HepG2 (cell line): ENCODE measurements around the gene ERMP1. TPM values are rescaled to one million over a fixed set of nuclear protein-coding genes. Genes with fewer than 3 reads are reported as not detected.

ENCODE experiments used
- HOXA5 ChIP-seq: sonication (generic); formaldehyde crosslinking; IDR thresholded peaks from 2 replicates; pipeline ENCODE4 v1.4.0; 2020; ENCODE audit warnings: missing genetic modification reagents
- IKZF4 ChIP-seq: sonication (generic); formaldehyde crosslinking; IDR thresholded peaks from 2 replicates; pipeline ENCODE4 v1.5.1; 2020; ENCODE audit warnings: borderline replicate concordance, mild to moderate bottlenecking, low read depth, missing genetic modification reagents; ENCODE audit errors: not compliant biosample characterization
- KLF15 ChIP-seq: sonication (generic); formaldehyde crosslinking; IDR thresholded peaks from 2 replicates; pipeline ENCODE4 v1.8.1; 2023; ENCODE audit warnings: borderline replicate concordance, mild to moderate bottlenecking, inconsistent platforms, missing genetic modification reagents, mixed read lengths
- REPIN1 ChIP-seq: sonication (generic); formaldehyde crosslinking; IDR thresholded peaks from 2 replicates; pipeline ENCODE4 v1.8.0; 2022; ENCODE audit warnings: missing genetic modification reagents, low read depth, mild to moderate bottlenecking, borderline replicate concordance
- RFX5 ChIP-seq: IDR thresholded peaks from 2 replicates; pipeline ENCODE4 v1.6.1; 2011; ENCODE audit warnings: low read depth, low read length, improper control_type of control experiment
- SNAPC2 ChIP-seq: sonication (generic); formaldehyde crosslinking; IDR thresholded peaks from 2 replicates; pipeline ENCODE4 v1.8.1; 2022; ENCODE audit warnings: mild to moderate bottlenecking, missing genetic modification reagents
- SOX13 ChIP-seq, 3 experiments: fragments of 450-650 bp in 1 of 3; sonication (generic) in 1 of 3; formaldehyde crosslinking in 1 of 3; IDR thresholded peaks in 2 of 3; conservative IDR thresholded peaks in 1 of 3; 2 replicates each; pipeline versions ENCODE4 v1.5.0 to v1.6.1; 2016 to 2020; ENCODE audit warnings: antibody characterized with exemption in 1 of 3, mild to moderate bottlenecking in 1 of 3, missing compliant biosample characterization in 1 of 3, missing genetic modification reagents in 1 of 3, moderate library complexity in 1 of 3
- SP2 ChIP-seq: sonication (generic); formaldehyde crosslinking; IDR thresholded peaks from 2 replicates; pipeline ENCODE4 v1.5.1; 2020; ENCODE audit warnings: mild to moderate bottlenecking, missing genetic modification reagents
- WIZ ChIP-seq: sonication (generic); formaldehyde crosslinking; IDR thresholded peaks from 2 replicates; pipeline ENCODE4 v1.5.1; 2020; ENCODE audit warnings: mild to moderate bottlenecking, missing genetic modification reagents
- ZMYM2 ChIP-seq: sonication (generic); formaldehyde crosslinking; IDR thresholded peaks from 2 replicates; pipeline ENCODE4 v1.8.0; 2022; ENCODE audit warnings: mild to moderate bottlenecking, missing genetic modification reagents
- ZNF431 ChIP-seq: sonication (generic); formaldehyde crosslinking; IDR thresholded peaks from 2 replicates; pipeline ENCODE4 v1.9.0; 2022; ENCODE audit warnings: missing genetic modification reagents, low read depth, mild to moderate bottlenecking, borderline replicate concordance
- ZNF556 ChIP-seq: sonication (generic); formaldehyde crosslinking; IDR thresholded peaks from 2 replicates; pipeline ENCODE4 v1.4.0; 2020; ENCODE audit warnings: mild to moderate bottlenecking, missing genetic modification reagents, borderline replicate concordance
- ZNF570 ChIP-seq: sonication (generic); formaldehyde crosslinking; IDR thresholded peaks from 2 replicates; pipeline ENCODE4 v1.4.0; 2020; ENCODE audit warnings: mild to moderate bottlenecking, missing genetic modification reagents, borderline replicate concordance
- polyA plus RNA-seq, 8 experiments: library from polyadenylated mRNA; depleted of rRNA in 3 of 8; stranded (reverse) in 7 of 8; unstranded in 1 of 8; fragments of >200 nt; fragmentation: Illumina TruSeq in 4 of 8; extraction: Trizol in 4 of 8; gene quantifications; 2 replicates each; pipeline versions ENCODE4 v1.2.1 to v1.2.3, GENCODE V29; 2011 to 2016; ENCODE audit warnings: low read depth in 4 of 8, missing spikeins in 1 of 8, mixed read lengths in 1 of 8; ENCODE audit not compliant: insufficient read depth in 1 of 8
- total RNA-seq, 5 experiments: library from RNA; depleted of rRNA; stranded (reverse); fragments of >200 nt; fragmentation: Illumina TruSeq; extraction: Trizol; gene quantifications; 2 replicates each; pipeline ENCODE4 v1.2.3, GENCODE V29; 2016; ENCODE audit warnings: low read depth in 1 of 5
- TF ChIP-seq, protein P1 (sequence below): sonication (generic); formaldehyde crosslinking; conservative IDR thresholded peaks from 2 replicates; pipeline ENCODE4 v1.4.0; 2020; ENCODE audit warnings: missing genetic modification reagents
- TF ChIP-seq, protein P2 (sequence below): sonication (generic); formaldehyde crosslinking; IDR thresholded peaks from 2 replicates; pipeline ENCODE4 v1.5.0; 2020; ENCODE audit warnings: mild to moderate bottlenecking, missing genetic modification reagents, moderate library complexity
- TF ChIP-seq, protein P3 (sequence below): sonication (generic); formaldehyde crosslinking; conservative IDR thresholded peaks from 2 replicates; pipeline ENCODE4 v1.8.0; 2022; ENCODE audit warnings: mild to moderate bottlenecking, moderate library complexity, missing genetic modification reagents
- TF ChIP-seq, protein P4 (sequence below): sonication (generic); formaldehyde crosslinking; IDR thresholded peaks from 2 replicates; pipeline ENCODE4 v1.5.1; 2020; ENCODE audit warnings: mild to moderate bottlenecking, missing genetic modification reagents

ERMP1 gene
- total and polyA plus RNA-seq, 2 of the 13 experiments (the other 11 are each of a cell fraction or from before 2014, with no cell fraction given): 40.9 to 65.4 TPM

DNA sequence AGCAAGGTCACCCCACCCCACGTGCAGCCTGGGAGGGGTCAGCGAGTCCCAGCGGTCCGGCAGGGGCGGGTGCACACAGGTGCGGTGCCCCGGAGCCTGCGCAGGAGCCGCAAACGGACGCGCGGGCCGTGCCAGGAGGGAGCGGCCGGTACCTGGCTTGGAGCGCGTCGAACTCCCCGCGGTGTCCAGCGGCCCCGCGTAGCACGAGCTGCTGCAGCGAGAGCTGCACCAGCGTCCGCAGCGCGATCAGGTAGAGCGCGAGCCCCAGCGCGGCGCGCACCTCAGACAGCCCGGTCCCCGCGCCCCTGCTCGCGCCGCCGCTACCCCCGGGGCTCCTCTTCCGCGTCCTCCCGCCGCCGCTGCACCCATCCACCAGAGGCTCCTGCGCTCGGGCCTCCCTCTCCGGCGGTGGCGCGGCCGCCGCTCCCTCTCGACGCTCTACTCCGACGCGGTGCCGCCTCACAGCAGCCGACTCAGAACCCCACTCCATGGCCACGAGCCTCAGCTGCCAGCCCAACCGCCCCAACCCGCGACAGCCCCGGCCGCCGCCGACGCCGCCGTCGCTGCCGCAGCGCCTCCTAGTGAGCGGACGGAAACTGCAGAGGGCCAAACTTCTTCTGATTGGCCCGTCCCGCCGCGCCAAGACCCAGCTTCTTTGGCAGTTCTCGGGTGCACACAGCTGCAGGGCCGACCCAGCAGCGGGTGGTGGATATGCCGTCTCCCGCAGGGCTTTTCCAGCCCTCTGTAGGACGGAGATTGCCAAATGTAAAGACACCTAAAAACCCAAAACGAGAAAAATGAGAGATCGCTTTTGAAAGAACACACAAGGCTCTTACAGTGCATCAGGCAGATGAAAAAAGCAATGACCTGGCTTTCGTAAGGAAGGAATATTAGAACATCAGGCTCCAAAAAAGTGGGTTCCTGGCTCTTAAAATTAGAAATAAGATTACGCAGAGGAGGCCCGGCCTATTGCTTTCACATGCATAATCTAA is at the start of gene ERMP1 (continued):
- 0 out of 2 replicates have a peak, but pooled peaks have one; percentile 67 for TF ChIP-seq ZNF431 (CRISPR knock-in tag)
- no peak for TF ChIP-seq KLF15 (CRISPR knock-in tag)
- TF ChIP-seq, protein P1, sequence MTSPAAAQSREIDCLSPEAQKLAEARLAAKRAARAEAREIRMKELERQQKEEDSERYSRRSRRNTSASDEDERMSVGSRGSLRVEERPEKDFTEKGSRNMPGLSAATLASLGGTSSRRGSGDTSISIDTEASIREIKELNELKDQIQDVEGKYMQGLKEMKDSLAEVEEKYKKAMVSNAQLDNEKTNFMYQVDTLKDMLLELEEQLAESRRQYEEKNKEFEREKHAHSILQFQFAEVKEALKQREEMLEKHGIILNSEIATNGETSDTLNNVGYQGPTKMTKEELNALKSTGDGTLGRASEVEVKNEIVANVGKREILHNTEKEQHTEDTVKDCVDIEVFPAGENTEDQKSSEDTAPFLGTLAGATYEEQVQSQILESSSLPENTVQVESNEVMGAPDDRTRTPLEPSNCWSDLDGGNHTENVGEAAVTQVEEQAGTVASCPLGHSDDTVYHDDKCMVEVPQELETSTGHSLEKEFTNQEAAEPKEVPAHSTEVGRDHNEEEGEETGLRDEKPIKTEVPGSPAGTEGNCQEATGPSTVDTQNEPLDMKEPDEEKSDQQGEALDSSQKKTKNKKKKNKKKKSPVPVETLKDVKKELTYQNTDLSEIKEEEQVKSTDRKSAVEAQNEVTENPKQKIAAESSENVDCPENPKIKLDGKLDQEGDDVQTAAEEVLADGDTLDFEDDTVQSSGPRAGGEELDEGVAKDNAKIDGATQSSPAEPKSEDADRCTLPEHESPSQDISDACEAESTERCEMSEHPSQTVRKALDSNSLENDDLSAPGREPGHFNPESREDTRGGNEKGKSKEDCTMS (CRISPR knock-in tag): no peak
- TF ChIP-seq IKZF4 (CRISPR knock-in tag): peak; percentile 77
- peak; percentile 31; the same call in 1 of the 2 replicates for TF ChIP-seq WIZ (CRISPR knock-in tag)
- TF ChIP-seq, protein P2, sequence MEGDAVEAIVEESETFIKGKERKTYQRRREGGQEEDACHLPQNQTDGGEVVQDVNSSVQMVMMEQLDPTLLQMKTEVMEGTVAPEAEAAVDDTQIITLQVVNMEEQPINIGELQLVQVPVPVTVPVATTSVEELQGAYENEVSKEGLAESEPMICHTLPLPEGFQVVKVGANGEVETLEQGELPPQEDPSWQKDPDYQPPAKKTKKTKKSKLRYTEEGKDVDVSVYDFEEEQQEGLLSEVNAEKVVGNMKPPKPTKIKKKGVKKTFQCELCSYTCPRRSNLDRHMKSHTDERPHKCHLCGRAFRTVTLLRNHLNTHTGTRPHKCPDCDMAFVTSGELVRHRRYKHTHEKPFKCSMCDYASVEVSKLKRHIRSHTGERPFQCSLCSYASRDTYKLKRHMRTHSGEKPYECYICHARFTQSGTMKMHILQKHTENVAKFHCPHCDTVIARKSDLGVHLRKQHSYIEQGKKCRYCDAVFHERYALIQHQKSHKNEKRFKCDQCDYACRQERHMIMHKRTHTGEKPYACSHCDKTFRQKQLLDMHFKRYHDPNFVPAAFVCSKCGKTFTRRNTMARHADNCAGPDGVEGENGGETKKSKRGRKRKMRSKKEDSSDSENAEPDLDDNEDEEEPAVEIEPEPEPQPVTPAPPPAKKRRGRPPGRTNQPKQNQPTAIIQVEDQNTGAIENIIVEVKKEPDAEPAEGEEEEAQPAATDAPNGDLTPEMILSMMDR (CRISPR knock-in tag): peak; percentile 94
- TF ChIP-seq SP2 (CRISPR knock-in tag): 0 out of 2 replicates have a peak, but pooled peaks have one; percentile 40
- TF ChIP-seq ZNF556 (CRISPR knock-in tag): no peak
- no peak for TF ChIP-seq RFX5
- 0 out of 2 replicates have a peak, but pooled peaks have one; percentile 32 for TF ChIP-seq SNAPC2 (CRISPR knock-in tag)
- TF ChIP-seq REPIN1: peak; percentile 93
- TF ChIP-seq ZNF570 (CRISPR knock-in tag): no peak
- TF ChIP-seq, protein P3, sequence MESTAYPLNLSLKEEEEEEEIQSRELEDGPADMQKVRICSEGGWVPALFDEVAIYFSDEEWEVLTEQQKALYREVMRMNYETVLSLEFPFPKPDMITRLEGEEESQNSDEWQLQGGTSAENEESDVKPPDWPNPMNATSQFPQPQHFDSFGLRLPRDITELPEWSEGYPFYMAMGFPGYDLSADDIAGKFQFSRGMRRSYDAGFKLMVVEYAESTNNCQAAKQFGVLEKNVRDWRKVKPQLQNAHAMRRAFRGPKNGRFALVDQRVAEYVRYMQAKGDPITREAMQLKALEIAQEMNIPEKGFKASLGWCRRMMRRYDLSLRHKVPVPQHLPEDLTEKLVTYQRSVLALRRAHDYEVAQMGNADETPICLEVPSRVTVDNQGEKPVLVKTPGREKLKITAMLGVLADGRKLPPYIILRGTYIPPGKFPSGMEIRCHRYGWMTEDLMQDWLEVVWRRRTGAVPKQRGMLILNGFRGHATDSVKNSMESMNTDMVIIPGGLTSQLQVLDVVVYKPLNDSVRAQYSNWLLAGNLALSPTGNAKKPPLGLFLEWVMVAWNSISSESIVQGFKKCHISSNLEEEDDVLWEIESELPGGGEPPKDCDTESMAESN (CRISPR knock-in tag): peak; percentile 82
- peak; percentile 76 for TF ChIP-seq HOXA5 (CRISPR knock-in tag)
- TF ChIP-seq SOX13 (IDR thresholded peaks at IDR 0.05): no peak
- TF ChIP-seq SOX13 (CRISPR knock-in tag; conservative IDR thresholded peaks at IDR 0.05 in 1 of 2, IDR thresholded peaks at IDR 0.05 in 1 of 2): peak in 1 of 2 experiments; percentile 34; a peak in 1 of 4 replicates
- TF ChIP-seq, protein P4, sequence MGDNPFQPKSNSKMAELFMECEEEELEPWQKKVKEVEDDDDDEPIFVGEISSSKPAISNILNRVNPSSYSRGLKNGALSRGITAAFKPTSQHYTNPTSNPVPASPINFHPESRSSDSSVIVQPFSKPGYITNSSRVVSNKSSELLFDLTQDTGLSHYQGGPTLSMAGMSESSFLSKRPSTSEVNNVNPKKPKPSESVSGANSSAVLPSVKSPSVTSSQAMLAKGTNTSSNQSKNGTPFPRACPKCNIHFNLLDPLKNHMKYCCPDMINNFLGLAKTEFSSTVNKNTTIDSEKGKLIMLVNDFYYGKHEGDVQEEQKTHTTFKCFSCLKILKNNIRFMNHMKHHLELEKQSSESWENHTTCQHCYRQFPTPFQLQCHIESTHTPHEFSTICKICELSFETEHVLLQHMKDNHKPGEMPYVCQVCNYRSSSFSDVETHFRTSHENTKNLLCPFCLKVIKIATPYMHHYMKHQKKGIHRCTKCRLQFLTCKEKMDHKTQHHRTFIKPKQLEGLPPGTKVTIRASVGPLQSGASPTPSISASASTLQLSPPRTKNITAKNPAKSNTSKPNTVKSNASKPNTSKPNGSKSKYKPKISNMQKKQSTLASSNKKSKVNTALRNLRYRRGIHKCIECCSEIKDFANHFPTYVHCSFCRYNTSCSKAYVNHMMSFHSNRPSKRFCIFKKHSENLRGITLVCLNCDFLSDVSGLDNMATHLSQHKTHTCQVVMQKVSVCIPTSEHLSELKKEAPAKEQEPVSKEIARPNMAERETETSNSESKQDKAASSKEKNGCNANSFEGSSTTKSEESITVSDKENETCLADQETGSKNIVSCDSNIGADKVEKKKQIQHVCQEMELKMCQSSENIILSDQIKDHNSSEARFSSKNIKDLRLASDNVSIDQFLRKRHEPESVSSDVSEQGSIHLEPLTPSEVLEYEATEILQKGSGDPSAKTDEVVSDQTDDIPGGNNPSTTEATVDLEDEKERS (CRISPR knock-in tag): no peak; the same call in 1 of the 2 replicates
- TF ChIP-seq ZMYM2 (CRISPR knock-in tag): peak; percentile 62; the same call in 1 of the 2 replicates
